AG04449 (cell line): ENCODE results near the gene OSR1.

Experiments used
- CTCF ChIA-PET: fragments of 350-600 bp; formaldehyde crosslinking; extraction: SDS; loops from one replicate; lab custom pipeline; 2021; ENCODE audit warnings: antibody characterized with exemption; lab: Yijun Ruan, JAX
- POLR2A ChIA-PET: fragments of 400-600, 350-600 bp; formaldehyde crosslinking; extraction: SDS; loops from one replicate; lab custom pipeline; 2020; ENCODE audit warnings: antibody characterized with exemption, inconsistent platforms; lab: Yijun Ruan, JAX
- DNase-seq: peaks from one replicate; pipeline ENCODE4 v3.0.0-alpha.2; 2010; ENCODE audit warnings: low read depth, low spot score
- H3K4me3 ChIP-seq: 2 replicates; pipeline ENCODE4 v1.5.1; 2011; ENCODE audit warnings: low read depth, mild to moderate bottlenecking, control low read depth, low read length
- TF ChIP-seq, protein P1 (sequence below): IDR thresholded peaks from one replicate; pipeline ENCODE4 v1.5.1; 2011; ENCODE audit warnings: mild to moderate bottlenecking, moderate library complexity, low read length, control low read depth, inconsistent platforms; ENCODE audit not compliant: insufficient read depth; ENCODE audit errors: missing control alignments

The OSR1 gene

DNA sequence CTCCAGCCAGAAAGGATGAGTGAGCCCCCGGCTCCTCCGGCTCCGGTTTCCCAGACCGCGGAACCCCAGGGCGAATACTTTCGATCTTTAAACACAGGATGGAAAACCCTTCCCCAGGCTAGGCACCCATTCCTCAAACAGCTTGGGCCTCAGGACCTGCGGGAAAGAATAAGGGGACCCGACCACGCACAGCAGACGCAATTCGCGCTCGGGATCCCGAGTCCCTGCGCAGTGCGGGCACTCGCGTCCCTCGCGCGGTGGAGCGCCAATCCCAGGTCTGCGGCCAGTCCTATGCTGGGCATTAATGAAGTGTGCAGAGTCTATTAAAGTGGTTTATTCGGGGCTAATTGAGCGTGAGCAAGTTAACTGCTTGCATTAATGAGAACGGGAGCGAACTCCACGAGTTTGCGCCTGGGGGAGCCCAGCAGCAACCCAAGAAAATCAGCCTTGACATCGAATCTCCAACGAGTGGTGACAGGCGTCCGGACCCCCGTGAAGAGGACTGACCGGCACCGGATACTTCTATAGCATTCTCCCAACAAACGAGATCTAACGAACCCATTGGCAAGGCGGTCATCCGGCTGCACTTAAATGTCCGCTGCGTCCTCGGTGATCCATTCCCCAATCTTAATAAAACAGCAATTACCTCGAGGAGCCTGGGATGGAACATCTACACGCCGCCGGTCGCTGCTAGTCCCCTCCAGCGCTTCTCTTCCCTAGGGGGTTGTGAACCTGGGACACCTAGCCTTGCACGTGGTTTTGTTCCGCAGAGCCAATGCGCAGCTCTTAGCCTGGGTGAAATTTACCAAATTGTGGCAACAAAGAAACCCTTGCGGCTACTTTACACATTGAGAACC, 1.6 kb downstream of the OSR1 start:
- CTCF ChIA-PET: interaction anchor here (1.7 to 5.2 kb wide), 3 partner anchors 12 to 837 kb away, joined by 6 to 35 read pairs (median 21); no protein-coding TSS in a partner anchor

DNA sequence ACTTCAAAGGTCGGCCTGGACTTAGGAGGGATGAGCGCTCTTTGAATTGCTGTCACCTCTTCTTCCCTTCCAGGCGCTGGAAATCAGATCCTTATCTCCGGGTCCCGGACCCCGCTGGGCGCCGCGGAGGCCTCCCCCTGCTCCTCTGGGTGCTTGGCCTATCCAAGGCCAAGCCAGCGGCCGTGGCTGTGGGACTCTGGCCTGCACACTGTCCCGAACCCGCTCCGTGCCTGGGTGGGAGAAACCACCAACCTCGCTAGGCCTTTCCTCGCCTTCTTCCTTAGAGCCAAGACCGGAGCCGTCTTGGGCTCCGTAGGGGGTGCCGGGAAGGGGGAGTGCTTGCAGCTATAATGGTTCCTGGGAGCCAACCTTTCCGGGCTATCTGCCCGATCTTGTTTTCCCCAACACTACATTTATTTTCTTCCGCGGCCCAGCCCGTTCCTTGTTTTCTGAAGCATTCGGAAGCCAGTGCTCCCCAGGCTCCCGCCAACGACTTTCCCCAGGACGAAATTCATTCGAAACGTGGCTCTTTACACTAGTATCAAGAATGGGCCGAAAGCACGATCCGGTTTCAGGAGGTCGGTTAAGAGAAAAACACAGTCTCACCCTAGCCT, 2.4 kb downstream of the OSR1 start:
- peak overlapping the region; percentile 77 for H3K4me3 ChIP-seq
- POLR2A ChIA-PET: no interaction called here
- DNase-seq: no peak
- CTCF ChIA-PET: no interaction called here
- TF ChIP-seq, protein P1, sequence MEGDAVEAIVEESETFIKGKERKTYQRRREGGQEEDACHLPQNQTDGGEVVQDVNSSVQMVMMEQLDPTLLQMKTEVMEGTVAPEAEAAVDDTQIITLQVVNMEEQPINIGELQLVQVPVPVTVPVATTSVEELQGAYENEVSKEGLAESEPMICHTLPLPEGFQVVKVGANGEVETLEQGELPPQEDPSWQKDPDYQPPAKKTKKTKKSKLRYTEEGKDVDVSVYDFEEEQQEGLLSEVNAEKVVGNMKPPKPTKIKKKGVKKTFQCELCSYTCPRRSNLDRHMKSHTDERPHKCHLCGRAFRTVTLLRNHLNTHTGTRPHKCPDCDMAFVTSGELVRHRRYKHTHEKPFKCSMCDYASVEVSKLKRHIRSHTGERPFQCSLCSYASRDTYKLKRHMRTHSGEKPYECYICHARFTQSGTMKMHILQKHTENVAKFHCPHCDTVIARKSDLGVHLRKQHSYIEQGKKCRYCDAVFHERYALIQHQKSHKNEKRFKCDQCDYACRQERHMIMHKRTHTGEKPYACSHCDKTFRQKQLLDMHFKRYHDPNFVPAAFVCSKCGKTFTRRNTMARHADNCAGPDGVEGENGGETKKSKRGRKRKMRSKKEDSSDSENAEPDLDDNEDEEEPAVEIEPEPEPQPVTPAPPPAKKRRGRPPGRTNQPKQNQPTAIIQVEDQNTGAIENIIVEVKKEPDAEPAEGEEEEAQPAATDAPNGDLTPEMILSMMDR: no peak

More for the DNA sequence above, 1.6 kb downstream of the OSR1 start:
- H3K4me3 ChIP-seq: peak overlapping the region; percentile 77
- no peak for DNase-seq
- TF ChIP-seq, protein P1: no peak
- POLR2A ChIA-PET: interaction anchor here (2.8 kb wide), 1 partner anchor 9 kb away, joined by 20 read pairs; no protein-coding TSS in a partner anchor

DNA sequence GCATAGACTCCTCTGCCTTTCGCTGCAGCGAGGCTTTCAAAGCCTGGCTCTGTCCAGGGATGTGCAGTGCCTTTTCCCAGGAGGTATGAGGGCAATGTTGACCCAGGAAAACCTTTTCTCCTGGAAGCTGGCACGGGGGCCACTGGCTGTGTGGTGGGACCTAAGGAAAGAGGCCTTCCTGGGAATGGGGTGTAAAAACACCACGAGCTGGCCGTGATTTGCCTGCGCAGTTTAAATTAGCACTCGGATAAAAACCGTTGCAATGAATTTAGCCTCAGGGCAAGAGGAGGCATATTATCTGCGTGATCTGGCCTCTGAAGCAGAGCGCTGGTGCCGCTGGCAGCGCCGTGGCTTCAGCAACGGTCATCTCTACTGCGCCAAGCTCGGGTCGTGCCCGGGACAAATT, 3.0 kb downstream of the OSR1 start:
- TF ChIP-seq, protein P1: no peak
- ChIA-PET CTCF (interaction anchor here (1.1 kb wide), 1 partner anchor 605 kb away, joined by 3 read pairs; no protein-coding TSS in a partner anchor), POLR2A (no interaction called here)
- H3K4me3 ChIP-seq: peak overlapping the region; percentile 77
- DNase-seq: no peak

DNA sequence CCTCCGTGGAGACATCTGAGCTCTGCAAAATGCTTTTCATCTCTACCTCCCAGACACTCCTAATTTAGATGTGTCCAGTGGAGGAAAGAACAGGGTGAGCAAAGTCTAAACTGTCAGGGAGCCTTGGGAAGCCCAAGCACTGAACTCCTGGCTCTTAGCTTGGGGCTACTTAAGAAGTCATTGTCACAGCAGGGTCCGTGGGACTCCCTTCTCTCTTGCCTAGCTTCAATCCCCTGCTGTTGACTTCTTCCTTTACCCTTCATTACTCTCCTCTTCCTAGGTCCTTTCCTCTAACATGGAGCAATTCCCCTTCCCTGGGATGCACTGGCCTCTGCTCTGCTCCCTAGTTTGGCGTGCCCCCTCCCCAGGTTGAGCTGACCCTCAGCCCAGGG, 3.4 kb downstream of the OSR1 start:
- DNase-seq: no peak
- no peak overlapping the region for H3K4me3 ChIP-seq
- CTCF ChIA-PET: interaction anchor here (1.1 kb wide), 1 partner anchor 605 kb away, joined by 3 read pairs; no protein-coding TSS in a partner anchor
- TF ChIP-seq, protein P1: no peak
- POLR2A ChIA-PET: no interaction called here

DNA sequence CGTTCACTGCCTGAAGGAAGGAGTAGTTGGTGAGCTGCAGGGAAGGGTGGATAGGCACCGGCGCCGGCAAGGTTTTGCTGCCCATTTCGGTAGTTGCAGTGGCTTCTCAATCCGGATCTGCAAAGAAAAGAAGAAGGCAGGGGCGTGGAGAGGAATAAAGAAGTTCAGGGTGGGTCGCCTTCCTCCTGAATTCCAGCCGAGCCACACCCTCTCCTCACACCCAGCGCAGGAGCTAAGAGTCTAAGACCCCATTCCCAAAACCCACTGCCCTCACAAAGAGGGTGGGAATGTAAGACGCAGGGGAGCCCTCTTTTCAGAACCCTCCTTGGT, 4.7 kb downstream of the OSR1 start:
- ChIA-PET CTCF (no interaction called here), POLR2A (no interaction called here)
- DNase-seq: no peak
- TF ChIP-seq, protein P1: no peak
- H3K4me3 ChIP-seq: no peak overlapping the region
